Adrenal gland (tissue), 5 donors: ENCODE data around the gene RANBP3L.

ENCODE experiments used
- POLR2A ChIP-seq, 2 donors: fragments of 450-650 bp; IDR thresholded peaks; one replicate each; pipeline ENCODE4 v1.6.1; 2017; ENCODE audit warnings: antibody characterized with exemption in 2 of 2, mild to moderate bottlenecking in 2 of 2, moderate library complexity in 1 of 2
- TF ChIP-seq, protein P1 (sequence below), 6 experiments: fragments of 450-650 bp in 4 of 6; fragments of 200-600 bp in 2 of 6; sonication (generic) in 1 of 6; IDR thresholded peaks; 1 replicate in 5 of 6; 2 replicates in 1 of 6; pipeline versions ENCODE4 v1.5.1 to v1.8.0; 2016 to 2021; ENCODE audit warnings: antibody characterized with exemption in 6 of 6, mild to moderate bottlenecking in 2 of 6, moderate library complexity in 1 of 6
- donor health status: DM: no; HTN: no; CAD: no.

DNA sequence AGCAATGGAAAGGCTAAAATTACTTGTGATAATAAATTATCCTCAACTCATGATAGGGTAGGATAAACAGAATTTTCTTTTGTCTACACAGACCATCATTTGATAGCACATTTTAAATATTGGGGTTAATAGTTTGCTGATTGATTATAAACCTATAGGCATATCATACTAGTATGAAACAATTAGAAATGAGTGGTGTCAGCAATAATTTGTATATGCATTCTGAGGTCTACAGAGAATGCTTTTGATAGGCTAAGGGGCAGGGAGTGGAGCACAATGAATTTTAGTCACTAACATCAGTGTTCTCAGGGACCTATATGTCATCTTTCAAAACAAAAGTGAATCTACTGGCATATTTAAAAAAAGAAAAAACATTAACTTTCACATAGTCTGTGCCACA is 32.2 kb downstream of the RANBP3L start:
- TF ChIP-seq, protein P1, sequence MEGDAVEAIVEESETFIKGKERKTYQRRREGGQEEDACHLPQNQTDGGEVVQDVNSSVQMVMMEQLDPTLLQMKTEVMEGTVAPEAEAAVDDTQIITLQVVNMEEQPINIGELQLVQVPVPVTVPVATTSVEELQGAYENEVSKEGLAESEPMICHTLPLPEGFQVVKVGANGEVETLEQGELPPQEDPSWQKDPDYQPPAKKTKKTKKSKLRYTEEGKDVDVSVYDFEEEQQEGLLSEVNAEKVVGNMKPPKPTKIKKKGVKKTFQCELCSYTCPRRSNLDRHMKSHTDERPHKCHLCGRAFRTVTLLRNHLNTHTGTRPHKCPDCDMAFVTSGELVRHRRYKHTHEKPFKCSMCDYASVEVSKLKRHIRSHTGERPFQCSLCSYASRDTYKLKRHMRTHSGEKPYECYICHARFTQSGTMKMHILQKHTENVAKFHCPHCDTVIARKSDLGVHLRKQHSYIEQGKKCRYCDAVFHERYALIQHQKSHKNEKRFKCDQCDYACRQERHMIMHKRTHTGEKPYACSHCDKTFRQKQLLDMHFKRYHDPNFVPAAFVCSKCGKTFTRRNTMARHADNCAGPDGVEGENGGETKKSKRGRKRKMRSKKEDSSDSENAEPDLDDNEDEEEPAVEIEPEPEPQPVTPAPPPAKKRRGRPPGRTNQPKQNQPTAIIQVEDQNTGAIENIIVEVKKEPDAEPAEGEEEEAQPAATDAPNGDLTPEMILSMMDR (IDR thresholded peaks at IDR 0.05): no peak
- no peak for TF ChIP-seq POLR2A (IDR thresholded peaks at IDR 0.05)
